NCI-H1092 (cell line): Measurements from ENCODE around the gene COLQ.
A peak's percentile ranks its signal among the peaks of the same experiment; 100 is the strongest.

Experiments used
- DNase-seq: peaks from one replicate; lab custom pipeline; 2025; lab: John Stamatoyannopoulos, UW

Gene COLQ

DNA sequence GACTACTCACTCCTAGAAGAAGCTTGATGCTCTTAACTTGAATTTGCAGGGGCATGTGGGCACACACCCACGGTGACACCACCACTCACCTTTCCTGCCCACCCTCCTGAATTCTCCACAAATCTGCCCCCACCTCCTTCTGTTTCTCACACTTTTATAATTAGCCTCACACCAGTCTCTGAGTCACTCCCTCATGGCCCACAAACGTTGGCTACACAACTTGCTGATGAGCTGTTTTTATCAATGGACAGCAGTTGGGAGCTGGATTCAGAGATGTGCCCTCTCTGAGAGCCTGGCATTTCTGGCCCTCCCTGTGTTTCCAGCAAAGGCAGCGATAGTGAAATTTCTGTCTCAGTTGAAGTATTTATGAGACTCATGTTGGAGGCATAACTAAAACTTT lies 1.3 kb downstream of the COLQ start:
- DNase-seq, result no peak

DNA sequence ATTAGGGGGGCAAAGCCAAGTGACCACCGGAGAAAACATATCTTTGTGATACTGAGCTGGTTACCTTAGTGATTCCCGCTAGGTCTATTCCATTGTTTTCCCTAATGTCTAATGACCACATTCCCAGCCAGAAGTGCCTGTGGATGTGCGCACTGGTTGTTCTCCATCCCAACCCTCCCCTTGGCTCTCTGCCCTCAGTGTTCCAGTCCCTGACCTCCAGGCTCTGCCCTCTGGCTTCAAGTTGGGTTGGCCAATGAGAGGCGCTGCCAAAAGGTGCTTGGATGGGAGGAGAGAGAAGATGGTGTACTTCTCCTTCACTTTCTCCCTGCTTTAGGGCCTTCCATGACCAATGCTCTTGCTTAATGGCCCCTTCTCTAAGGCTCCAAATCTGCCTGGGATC lies 2.4 kb downstream of the COLQ start:
- no peak for DNase-seq

DNA sequence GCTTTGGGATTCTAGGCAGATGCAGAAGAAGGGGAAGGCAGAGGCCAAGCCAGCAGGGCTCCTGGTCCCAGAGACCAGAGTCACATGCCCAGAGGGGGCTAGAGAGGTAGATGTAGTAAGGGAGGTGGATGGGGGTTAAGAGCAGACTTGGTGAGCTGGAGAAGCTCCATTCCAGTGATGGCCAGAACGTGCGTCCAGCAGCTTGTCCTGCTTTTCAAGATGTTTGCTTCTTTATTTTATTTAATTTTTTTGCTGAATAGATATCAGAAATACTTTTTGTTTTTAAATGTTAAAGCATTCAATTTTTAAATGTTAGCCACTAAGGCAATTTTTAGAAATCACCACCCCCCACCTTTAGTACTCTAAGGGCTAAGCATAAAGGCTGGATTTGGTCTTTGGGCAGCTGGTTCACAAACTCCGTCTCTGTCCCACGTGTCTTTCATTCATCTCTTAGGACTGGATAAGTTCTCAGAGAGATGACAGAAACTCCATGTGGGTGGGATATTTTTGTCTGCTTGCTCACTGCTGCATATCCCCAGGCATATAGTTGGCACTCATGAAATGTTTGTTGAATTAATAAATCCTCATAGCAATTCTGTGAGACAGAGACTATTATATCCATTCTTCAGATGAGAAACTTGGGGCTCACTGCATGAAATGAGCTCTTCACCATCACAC lies 6.7 kb downstream of the COLQ start:
- no peak for DNase-seq

DNA sequence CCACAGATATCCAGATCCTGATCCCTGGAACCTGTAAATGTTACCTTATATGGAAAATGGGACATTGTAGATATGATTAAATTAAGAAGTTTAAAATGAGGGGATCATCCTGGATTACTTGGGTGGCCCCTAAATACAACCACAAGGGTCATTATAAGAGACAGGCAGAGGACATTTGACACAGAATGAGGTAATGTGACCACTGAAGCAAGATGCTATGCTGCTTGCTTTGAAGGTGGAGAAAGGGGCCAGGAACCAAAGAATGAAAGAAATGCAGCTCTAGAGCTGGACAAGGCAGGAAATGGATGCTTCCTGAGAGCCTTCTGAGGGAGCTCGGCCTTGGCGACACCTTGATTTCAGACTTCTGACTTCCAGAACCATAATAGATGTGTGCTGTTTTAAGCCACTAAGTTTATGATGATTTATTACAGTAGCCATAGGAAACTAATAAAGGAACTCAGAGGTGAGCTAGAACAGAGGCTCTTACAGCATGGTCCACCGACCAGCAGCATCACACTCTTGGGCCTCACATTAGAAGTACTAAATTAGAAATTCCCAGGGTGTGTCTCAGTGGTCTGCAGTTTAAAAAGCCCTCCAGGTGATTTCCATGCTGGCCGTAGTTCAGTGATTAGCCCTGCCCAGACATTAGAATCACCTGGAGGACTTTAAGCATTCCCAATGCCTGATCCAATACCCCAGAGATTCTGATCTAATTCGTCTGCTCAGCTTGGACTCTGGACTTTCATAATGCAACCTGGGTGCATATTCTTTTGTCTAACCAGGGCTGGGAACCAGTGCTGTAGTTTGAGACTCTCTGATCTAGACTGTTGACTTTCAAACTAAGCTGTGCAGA lies 7.5 kb downstream of the COLQ start:
- no peak for DNase-seq

DNA sequence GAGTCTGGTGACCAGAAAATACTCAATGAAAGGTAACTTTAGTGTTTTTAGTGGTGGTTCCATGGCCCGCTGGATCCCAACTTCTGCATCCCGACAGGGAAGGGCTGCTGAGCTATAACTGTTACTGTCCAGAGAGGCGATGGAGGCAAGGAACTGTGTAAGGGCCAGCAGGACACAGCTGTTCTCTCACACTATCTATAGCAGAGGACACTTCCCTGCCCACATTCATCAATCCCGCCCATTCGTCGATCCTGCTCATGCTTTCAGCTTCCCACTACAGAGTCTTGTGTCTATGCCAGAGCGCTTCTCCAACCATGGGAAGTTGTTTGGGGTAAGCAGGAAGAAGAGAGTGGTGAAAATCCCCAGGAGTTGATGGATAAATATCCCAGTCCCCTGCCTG lies 8.4 kb downstream of the COLQ start:
- DNase-seq, result no peak

- DNase-seq, result peak; percentile 95
Observed at GRCh38 chr3:15512166-15512565, 9.3 kb downstream of the COLQ start.

DNA sequence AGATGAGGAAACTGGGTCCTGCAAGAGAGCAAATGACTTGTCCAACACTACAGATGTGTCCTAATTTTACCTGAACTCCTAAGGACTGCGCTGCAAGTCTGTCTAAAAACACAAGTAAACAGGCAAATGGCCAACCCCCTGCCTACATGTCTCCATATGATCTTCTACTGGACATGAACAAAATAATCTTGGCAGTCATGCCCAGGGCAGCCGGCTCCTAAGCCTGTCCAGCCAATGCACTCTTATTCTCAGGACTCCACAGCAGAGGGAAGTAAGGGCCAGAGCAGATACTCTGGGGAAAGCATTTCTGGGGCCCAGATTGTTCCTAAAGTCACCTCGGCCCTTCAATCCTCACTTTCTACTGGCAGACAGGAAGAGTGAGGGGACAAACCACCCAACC lies 10.3 kb downstream of the COLQ start:
- DNase-seq, result no peak

GRCh38 chr3:15510493-15510892 lies 11.0 kb downstream of the COLQ start:
- DNase-seq, result no peak

DNA sequence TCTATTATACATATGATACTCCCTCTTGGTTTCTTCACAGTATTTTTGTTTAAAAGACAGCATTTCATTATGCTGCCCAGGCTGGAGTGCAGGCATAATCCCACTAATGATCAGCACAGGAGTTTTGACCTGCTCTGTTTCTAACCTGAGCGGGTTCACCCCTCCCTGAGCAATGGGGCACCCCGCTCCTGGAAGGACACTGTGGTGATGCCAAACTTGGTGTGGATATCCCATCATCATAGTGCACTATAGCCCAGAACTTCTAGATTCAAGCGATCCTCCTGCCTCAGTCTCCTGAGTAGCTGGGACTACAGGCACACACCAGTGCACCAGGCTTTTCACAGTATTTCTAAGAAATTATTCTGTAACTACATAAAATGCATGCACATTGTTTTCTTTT lies 14.9 kb downstream of the COLQ start:
- no peak for DNase-seq

DNA sequence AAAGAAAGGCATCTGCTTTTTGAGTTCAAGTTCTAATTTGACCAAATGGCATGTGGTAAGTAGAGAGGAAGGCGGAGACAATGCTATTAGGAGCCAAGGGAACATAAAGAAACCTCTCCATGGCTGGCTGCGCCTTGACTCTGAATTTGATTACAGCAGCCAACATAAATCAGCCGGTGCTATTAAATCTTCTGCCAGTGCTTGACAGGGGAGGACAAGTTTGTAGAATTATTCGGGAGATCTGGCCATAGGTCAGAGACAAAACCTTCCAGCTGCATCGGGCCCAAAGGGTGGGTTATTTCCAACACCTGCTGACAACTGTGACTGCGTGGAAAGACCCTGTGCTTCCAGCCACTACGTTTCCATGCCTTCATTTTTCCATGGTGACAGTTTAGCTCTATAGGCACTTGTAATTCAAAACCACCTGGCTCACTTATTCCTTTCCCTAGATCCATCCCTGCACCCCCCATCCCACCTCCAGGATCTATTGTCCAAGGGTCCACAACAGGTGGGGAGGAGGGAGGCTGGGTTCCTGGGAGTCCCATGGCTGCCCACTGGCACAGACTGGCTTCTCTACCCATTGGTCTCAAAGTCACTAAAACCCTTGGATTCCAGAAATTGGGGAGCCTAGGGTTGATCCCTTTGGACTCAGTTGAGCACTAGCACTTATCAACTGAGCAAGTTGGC lies 15.9 kb downstream of the COLQ start:
- DNase-seq, result peak; percentile 25

GRCh38 chr3:15502616-15503015 lies 18.9 kb downstream of the COLQ start:
- no peak for DNase-seq

GRCh38 chr3:15501126-15501525 lies 20.4 kb downstream of the COLQ start:
- DNase-seq, result peak; percentile 53

- DNase-seq, result no peak
Observed at GRCh38 chr3:15500107-15500724, 21.3 kb downstream of the COLQ start.

- DNase-seq, result no peak
Observed at GRCh38 chr3:15499536-15499935, 22.0 kb downstream of the COLQ start.

GRCh38 chr3:15498431-15499214 lies 22.9 kb downstream of the COLQ start:
- no peak for DNase-seq

DNA sequence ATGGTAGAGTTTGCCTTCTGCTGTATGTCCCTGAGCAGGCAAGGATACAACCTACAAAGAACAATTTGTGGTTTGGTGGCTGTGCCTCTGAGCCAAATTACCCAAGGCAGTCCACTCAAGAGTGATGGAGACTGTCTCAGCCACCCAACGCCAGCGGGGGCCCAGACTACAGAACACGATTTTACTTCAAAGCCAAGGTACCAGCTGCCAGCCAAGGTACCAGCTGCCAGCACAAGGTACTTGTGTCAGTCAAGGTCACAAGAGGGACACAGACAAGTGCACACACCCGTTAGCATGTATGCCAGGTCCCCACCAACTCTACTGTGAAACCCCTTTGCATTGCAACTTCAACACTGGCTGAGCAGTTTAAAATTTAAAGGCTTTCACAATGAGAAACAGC lies 23.5 kb downstream of the COLQ start:
- no peak for DNase-seq

DNA sequence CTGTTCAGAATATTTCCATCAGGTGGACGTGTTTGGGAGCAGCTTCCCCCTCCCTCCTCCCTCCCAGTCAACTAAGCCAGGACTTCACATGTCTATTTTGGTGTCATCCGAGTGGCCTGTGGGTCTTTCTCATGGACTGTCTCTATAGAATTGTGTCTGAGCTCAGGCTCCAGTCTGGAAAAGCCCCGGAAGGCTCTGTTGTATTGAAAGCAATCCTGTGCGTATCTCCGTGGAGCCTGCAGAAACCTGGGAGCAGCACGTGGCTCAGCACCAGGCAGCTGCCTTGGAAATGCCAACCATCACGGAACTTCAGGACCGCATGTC lies 25.2 kb downstream of the COLQ start:
- DNase-seq, result no peak

DNA sequence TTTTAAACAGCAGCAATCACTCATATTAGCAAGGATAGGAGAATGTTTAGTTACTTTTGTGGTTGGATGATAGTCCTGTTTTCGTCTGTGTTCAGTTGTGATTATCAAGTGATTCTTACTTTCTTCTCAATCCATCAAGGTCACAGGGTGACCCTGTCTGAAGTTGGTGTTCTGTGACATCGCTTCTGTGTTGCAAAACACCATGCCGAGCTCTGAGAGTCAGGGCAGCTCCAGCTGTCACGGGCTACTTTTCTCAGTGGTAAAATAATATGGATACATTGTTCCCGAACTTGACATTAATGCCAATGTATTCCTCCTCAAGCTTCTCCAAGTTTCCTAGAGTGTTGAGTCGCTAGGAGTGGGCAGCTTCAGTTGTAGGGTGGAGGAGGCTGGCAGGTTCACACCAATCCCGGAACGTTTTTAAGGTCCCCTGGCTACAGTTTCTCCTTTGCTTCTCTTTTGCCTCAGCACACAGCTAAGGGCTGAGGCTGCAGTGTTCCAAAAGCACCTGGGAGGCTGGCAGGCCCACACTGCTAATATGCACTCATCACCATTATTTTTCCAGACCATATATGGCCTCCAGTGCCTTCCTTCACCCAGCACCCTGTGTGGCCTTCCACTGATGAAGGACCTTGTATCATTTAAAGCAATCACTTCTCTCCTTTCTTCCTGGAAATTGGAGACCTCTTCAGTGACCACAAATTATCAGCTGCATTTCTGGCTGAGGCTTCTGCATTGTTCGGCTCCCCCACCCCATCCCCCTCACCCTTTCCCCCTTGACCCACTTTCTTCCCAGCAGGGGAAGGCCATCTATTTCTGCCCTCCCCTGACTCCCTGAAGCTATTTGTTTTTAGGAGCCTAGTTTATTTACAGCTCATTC lies 25.8 kb downstream of the COLQ start:
- DNase-seq, result peak; percentile 18

DNA sequence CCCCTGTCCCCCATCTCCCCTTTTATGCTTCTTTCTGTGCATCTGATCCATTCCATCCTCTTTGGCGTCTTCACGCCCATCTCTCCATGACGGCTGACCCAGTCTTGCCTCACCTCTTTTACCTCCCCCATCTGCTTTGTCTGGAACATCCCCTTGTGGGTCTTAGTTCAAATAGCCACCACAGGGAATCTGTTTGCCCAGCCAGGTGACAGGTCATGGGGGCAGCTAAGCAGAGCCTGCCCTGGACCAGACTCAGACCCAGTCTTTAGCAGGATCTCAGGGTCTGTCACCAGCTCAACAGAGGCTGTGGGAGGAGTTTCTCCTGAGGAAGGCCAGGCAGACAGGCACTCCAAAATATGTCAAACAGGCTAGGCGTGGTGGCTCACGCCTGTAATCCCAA lies 28.1 kb downstream of the COLQ start:
- no peak for DNase-seq

DNA sequence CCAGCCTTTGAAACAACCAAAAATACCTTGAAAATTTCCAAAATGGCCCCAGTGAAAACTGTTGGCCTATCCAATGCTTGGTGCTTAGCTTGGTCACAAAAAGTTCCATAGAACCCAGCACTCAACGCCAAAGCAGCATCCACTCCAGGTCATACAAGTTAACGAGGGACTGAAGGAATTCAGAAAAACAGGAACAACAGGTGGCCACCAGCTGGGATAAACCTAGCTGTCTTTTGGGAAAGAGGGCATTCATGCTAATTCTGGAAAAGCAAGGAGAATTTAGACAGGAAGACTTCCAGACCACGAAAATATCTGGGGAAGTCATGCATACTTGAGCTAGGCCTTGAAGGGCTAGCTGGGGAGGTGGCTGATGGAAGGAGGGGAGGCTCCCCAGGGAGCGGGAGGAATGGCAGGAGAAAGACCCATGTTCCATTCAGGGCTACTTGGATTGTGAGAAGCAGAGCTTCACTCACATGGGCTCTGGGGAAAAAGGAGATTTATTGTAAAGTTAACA lies 28.6 kb downstream of the COLQ start:
- DNase-seq, result no peak

- no peak for DNase-seq
Observed at GRCh38 chr3:15491143-15491542, 30.4 kb downstream of the COLQ start.
